ENCODE results near the gene TOX3.

Gene TOX3

DNA sequence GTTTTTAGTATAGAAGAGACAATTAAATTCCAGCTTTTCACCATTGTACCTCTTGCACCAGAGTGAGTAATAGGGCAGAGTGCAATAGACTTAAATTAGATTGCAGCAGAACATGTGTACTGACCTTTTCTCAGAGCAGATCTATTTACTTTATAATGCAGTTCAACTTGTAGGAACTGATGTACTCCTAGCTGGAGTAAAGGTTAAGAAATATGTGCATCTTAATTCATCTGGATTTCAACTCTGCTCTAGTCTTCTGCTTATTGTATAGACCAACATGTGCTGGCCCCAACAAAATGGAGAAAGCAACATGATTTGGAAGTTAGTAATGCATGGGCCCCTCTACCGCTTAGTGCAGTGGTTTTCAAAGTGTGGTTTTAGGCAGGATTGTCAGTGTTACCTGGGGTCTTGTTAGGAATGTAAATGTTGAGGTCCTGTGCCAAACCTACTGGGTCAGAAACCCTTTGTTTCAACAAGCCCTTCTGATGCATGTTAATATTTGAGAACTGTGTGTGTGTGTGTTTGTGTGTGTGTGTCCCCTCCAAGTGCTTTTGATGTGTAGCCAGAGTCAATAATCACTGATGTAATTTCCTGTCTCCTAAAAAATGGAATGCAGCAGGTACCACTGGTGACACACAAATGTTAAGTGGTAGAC is 138.6 kb downstream of the TOX3 start:
- H3K9ac ChIP-seq (ENCODE audit: low read length), result no peak overlapping the region
- no peaks in the 10 kb centered on the region for H3K27me3 ChIP-seq (ENCODE audit: control insufficient read depth, insufficient read depth, low read length)
- H3K4me1 ChIP-seq (ENCODE audit: control insufficient read depth, insufficient read depth, low read length), result no peaks in the 10 kb centered on the region
- H3K27ac ChIP-seq (ENCODE audit: low read depth, low read length), result no peak overlapping the region
- H3K36me3 ChIP-seq (ENCODE audit: control insufficient read depth, insufficient read depth, low read length), result no peaks in the 10 kb centered on the region
- no peak overlapping the region for H3K4me3 ChIP-seq (ENCODE audit: low read length)

GRCh38 chr16:52407778-52408177 is 139.2 kb downstream of the TOX3 start:
- H3K4me1 ChIP-seq (ENCODE audit: control insufficient read depth, insufficient read depth, low read length), result no peaks in the 10 kb centered on the region

GRCh38 chr16:52405441-52405840 is 141.5 kb downstream of the TOX3 start:
- Histone ChIP-seq H3K4me3 (ENCODE audit: low read length) (no peak overlapping the region), H3K36me3 (ENCODE audit: control insufficient read depth, insufficient read depth, low read length) (no peaks in the 10 kb centered on the region), H3K27ac (ENCODE audit: low read depth, low read length) (no peak overlapping the region), H3K4me1 (ENCODE audit: control insufficient read depth, insufficient read depth, low read length) (no peaks in the 10 kb centered on the region), H3K27me3 (ENCODE audit: control insufficient read depth, insufficient read depth, low read length) (no peaks in the 10 kb centered on the region), H3K9ac (ENCODE audit: low read length) (no peak overlapping the region)

More at GRCh38 chr16:52407778-52408177, 139.2 kb downstream of the TOX3 start:
- Histone ChIP-seq H3K36me3 (ENCODE audit: control insufficient read depth, insufficient read depth, low read length) (no peaks in the 10 kb centered on the region), H3K27ac (ENCODE audit: low read depth, low read length) (no peak overlapping the region), H3K4me3 (ENCODE audit: low read length) (no peak overlapping the region), H3K9ac (ENCODE audit: low read length) (no peak overlapping the region), H3K27me3 (ENCODE audit: control insufficient read depth, insufficient read depth, low read length) (no peaks in the 10 kb centered on the region)

DNA sequence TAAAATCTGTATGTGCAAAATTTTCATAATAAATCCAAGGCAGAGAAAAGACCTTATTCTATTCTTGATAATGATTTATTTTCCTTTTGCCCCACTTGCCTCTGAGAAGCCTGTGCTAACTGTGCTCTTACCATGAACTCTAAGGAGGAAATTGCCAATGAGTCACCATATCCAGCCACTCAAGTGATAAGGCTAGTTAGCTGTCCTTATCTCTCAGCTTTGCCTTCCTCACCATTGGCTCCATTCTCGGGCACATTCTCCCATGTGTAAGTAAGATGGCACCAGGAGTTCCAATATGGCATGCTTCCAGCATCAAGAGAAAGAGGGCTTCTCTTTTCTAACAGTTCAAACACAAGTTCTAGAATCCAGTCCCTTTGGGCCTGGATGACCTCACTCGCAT is 142.4 kb downstream of the TOX3 start:
- Histone ChIP-seq H3K27ac (ENCODE audit: low read depth, low read length) (no peak overlapping the region), H3K27me3 (ENCODE audit: control insufficient read depth, insufficient read depth, low read length) (no peaks in the 10 kb centered on the region), H3K9ac (ENCODE audit: low read length) (no peak overlapping the region), H3K4me1 (ENCODE audit: control insufficient read depth, insufficient read depth, low read length) (no peaks in the 10 kb centered on the region), H3K4me3 (ENCODE audit: low read length) (no peak overlapping the region), H3K36me3 (ENCODE audit: control insufficient read depth, insufficient read depth, low read length) (no peaks in the 10 kb centered on the region)

DNA sequence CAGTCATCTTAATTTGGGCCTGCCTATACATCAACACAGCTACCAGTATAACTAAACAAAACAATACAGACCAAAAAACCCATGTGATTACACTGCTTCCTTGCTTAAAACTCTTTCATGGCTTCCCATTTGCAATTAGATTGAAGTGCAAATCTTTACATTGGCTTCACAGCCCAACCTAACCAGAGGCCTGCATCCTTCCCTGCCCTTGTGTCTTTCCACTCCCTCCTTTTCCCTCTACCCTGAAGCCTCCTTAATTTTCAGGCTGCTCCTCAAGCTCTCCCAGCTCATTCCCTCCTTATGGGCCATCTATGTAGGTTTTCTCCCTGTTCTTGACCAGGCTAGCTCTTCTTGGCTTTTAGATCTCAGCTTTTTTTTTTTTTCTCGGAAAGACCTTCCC is 147.8 kb downstream of the TOX3 start:
- Histone ChIP-seq H3K4me1 (ENCODE audit: control insufficient read depth, insufficient read depth, low read length) (no peaks in the 10 kb centered on the region), H3K4me3 (ENCODE audit: low read length) (no peak overlapping the region), H3K36me3 (ENCODE audit: control insufficient read depth, insufficient read depth, low read length) (no peaks in the 10 kb centered on the region), H3K9ac (ENCODE audit: low read length) (no peak overlapping the region), H3K27me3 (ENCODE audit: control insufficient read depth, insufficient read depth, low read length) (no peaks in the 10 kb centered on the region), H3K27ac (ENCODE audit: low read depth, low read length) (no peak overlapping the region)

DNA sequence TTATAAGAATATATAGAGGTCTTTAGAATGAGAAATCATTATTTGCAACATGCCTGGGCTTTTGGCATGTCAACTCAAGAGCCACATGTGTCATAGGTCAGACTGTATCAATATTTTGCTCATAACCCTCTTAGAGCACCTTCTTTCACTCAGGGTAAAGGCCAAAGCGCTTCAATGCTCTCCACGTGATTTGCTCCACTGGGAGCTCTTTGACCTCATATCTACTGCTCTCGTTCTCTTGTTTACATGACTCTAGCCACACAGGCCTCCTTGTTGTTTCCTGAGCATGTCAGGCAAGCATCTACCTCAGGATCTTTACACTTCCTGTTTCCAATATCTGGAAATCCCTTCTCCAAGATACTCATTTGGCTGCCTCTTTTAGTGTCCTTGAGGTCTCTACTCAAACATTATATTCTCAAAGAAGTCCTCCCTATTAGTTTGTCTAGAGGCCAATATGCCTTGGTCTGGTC is 148.4 kb downstream of the TOX3 start:
- Histone ChIP-seq H3K4me1 (ENCODE audit: control insufficient read depth, insufficient read depth, low read length) (no peaks in the 10 kb centered on the region), H3K27ac (ENCODE audit: low read depth, low read length) (no peak overlapping the region), H3K4me3 (ENCODE audit: low read length) (no peak overlapping the region), H3K9ac (ENCODE audit: low read length) (no peak overlapping the region), H3K36me3 (ENCODE audit: control insufficient read depth, insufficient read depth, low read length) (no peaks in the 10 kb centered on the region), H3K27me3 (ENCODE audit: control insufficient read depth, insufficient read depth, low read length) (no peaks in the 10 kb centered on the region)

DNA sequence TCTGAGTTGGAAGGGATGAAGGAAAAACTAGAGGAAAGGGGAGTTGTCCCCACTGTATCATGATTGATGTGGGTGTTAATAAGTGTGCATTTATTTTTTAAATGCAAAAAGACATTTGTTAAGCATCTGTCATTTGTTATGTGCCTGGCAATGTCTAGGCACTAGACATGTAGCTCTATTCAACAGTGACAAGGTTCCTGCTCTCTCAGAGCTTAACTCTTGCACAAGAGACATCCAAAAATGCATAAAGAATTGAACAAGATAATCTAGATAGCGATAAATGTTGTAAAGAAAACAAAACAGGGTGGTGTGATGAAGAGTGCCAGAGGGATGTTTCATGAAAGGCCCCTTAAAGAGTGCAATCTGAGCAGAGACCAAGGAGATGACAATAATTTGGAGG is 148.9 kb downstream of the TOX3 start:
- H3K27me3 ChIP-seq (ENCODE audit: control insufficient read depth, insufficient read depth, low read length), result no peaks in the 10 kb centered on the region
- H3K27ac ChIP-seq (ENCODE audit: low read depth, low read length), result no peak overlapping the region
- no peak overlapping the region for H3K9ac ChIP-seq (ENCODE audit: low read length)
- H3K4me1 ChIP-seq (ENCODE audit: control insufficient read depth, insufficient read depth, low read length), result no peaks in the 10 kb centered on the region
- H3K36me3 ChIP-seq (ENCODE audit: control insufficient read depth, insufficient read depth, low read length), result no peaks in the 10 kb centered on the region
- no peak overlapping the region for H3K4me3 ChIP-seq (ENCODE audit: low read length)

DNA sequence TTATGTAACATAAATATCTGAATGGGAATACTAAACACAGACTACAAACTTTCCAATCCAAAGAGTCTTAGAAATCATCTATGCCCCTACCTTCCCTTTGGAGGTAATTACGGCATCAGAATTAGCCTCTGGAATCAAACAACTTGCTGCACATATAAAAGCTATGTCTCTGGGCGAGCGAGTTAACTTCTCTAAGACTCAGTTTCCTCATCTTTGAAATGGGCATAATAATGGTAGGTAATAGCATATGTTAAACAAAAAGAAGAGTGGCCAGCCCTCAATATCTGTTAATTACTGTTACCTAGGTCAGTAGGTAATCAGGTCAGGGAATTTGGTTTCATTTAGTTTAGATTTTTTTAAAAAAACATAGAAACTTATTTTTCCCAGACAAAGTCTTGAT is 153.5 kb downstream of the TOX3 start:
- no peak overlapping the region for H3K27ac ChIP-seq (ENCODE audit: low read depth, low read length)
- H3K4me1 ChIP-seq (ENCODE audit: control insufficient read depth, insufficient read depth, low read length), result no peaks in the 10 kb centered on the region
- no peaks in the 10 kb centered on the region for H3K36me3 ChIP-seq (ENCODE audit: control insufficient read depth, insufficient read depth, low read length)
- H3K4me3 ChIP-seq (ENCODE audit: low read length), result no peak overlapping the region
- H3K27me3 ChIP-seq (ENCODE audit: control insufficient read depth, insufficient read depth, low read length), result no peaks in the 10 kb centered on the region
- H3K9ac ChIP-seq (ENCODE audit: low read length), result no peak overlapping the region

- H3K27ac ChIP-seq (ENCODE audit: low read depth, low read length), result no peak overlapping the region
- no peaks in the 10 kb centered on the region for H3K4me1 ChIP-seq (ENCODE audit: control insufficient read depth, insufficient read depth, low read length)
- no peak overlapping the region for H3K4me3 ChIP-seq (ENCODE audit: low read length)
- H3K27me3 ChIP-seq (ENCODE audit: control insufficient read depth, insufficient read depth, low read length), result no peaks in the 10 kb centered on the region
- H3K36me3 ChIP-seq (ENCODE audit: control insufficient read depth, insufficient read depth, low read length), result no peaks in the 10 kb centered on the region
- no peak overlapping the region for H3K9ac ChIP-seq (ENCODE audit: low read length)
Observed at GRCh38 chr16:52389045-52389444, 157.9 kb downstream of the TOX3 start.

Measured in rectal smooth muscle tissue (tissue), 1 donor.